Activated T-cell treated with anti-CD3 and anti-CD28 coated beads, Interleukin-2, amount 50 U/mL, for 24 hours (primary cell): ENCODE data around the gene PHF2.
A peak's percentile ranks its signal among the peaks of the same experiment; 100 is the strongest.
"Not testable (repeated sequence)": the region's sequence is repeated elsewhere in the genome, so short reads cannot be mapped to it uniquely, and the experiment has no call there.

Experiments
- DNase-seq: peaks from one replicate; pipeline ENCODE4 v3.0.0-alpha.2; 2020
- H3K27ac Mint-ChIP-seq: 2 replicates; pipeline ENCODE4 v1.8.0; 2020; ENCODE audit warnings: mild to moderate bottlenecking, mixed read lengths
- H3K27me3 Mint-ChIP-seq: 2 replicates; pipeline ENCODE4 v1.8.0; 2020; ENCODE audit warnings: mixed read lengths
- H3K36me3 Mint-ChIP-seq: 2 replicates; pipeline ENCODE4 v1.8.0; 2020; ENCODE audit warnings: low read depth, mixed read lengths
- H3K4me1 Mint-ChIP-seq: 2 replicates; pipeline ENCODE4 v1.8.0; 2020; ENCODE audit warnings: low read depth, mixed read lengths
- H3K4me3 Mint-ChIP-seq: 2 replicates; pipeline ENCODE4 v1.8.0; 2020; ENCODE audit warnings: mild to moderate bottlenecking, moderate library complexity, mixed read lengths
- H3K9me3 Mint-ChIP-seq: 2 replicates; pipeline ENCODE4 v1.8.0; 2020; ENCODE audit warnings: mixed read lengths

The PHF2 gene

DNA sequence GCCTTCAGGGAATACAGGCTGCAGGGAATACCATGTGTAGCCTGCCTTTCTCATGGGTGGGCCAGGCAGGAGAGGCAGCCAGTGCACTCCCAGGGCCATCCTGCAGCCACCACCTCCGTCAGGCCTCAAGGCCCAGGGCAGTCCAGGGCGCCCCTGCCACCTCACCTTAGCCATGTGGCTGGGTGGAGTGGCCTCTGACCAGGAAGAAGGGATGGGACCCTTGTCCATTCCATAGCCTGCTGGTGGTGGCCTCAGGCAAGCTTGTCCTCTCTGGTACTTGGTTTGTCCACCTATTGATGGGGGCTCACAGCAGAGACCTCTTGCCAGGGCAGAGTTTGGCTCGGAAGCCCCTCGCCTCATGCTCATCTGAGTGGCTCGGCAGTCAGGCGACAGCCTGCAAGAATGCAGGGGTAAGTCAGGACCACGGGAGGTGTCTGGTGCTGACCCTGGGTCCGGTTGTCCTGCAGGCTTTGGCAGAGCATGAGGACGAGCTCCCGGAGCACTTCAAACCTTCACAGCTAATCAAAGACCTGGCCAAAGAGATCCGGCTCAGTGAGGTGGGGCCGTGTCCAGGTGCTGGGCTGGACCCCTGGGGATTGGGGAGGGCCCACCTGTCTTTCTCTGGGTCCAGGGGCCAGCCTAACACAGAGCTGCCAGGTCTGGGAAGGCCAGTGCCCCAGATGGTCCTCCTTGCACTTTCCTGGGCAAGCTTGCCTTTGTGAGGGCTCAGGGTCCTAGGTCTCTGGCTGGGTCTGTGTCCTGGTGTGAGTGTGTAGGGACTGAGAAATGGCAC, 82.9 kb downstream of the PHF2 start:
- Mint-ChIP-seq H3K4me1 (no peaks in the 10 kb centered on the region), H3K27ac (no peak overlapping the region), H3K36me3 (peaks cover 38% of the 10 kb centered on the region), H3K9me3 (no peaks in the 10 kb centered on the region), H3K4me3 (no peak overlapping the region), H3K27me3 (no peaks in the 10 kb centered on the region)
- DNase-seq = no peak

GRCh38 chr9:93659837-93660177, 83.4 kb downstream of the PHF2 start:
- Mint-ChIP-seq H3K4me3 (no peak overlapping the region), H3K4me1 (no peaks in the 10 kb centered on the region), H3K27ac (no peak overlapping the region), H3K9me3 (no peaks in the 10 kb centered on the region), H3K27me3 (no peaks in the 10 kb centered on the region), H3K36me3 (peaks cover 32% of the 10 kb centered on the region)
- no peak for DNase-seq

DNA sequence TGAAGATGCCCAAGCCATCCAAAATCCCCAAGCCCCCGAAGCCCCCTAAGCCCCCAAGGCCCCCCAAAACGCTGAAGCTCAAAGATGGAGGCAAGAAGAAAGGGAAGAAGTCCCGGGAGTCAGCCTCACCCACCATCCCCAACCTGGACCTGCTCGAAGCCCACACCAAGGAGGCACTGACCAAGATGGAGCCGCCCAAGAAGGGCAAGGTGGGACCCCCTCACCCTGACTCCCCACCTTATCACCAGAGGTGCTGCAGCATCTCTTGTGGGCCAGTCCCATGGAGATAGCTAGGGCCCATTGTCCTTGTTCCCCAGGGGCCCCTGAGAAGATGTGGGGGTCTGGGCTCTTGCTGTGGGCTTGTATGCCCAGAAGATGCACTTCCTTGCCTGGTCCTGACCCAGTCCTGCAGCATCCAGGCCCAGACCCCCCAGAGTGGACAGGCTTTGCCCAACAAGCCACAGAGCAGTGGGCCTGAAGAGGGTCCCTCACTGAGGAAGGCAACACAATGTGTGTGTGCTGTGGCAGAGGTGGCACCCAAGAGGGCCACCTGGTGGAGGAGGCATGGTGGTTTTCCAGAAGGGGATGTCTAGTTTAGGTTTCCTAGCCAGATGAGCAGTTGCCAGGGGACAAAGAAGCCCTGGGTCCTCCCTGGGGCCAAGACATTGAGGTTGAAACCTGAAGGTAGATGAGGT, 84.1 kb downstream of the PHF2 start:
- DNase-seq = no peak
- Mint-ChIP-seq H3K4me1 (no peaks in the 10 kb centered on the region), H3K27ac (no peak overlapping the region), H3K27me3 (no peaks in the 10 kb centered on the region), H3K36me3 (peaks cover 26% of the 10 kb centered on the region), H3K4me3 (no peak overlapping the region), H3K9me3 (no peaks in the 10 kb centered on the region)

DNA sequence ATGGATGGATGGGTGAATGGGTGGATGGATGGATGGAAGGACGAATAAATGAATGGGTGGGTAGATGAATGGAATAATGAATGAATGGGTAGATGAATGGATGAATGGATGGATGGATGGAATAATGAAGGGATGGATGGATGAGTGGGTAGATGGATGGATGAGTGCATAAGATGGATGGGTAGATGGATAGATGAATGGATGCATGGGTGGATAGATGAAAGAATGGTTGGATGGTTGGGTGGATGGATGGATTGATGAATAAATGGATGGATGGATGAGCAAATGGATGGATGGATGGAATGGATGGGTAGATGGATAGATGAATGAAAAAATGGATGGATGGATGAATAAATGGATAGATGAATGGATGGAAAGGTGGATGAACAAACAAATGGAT, 85.2 kb downstream of the PHF2 start:
- no peaks in the 10 kb centered on the region for H3K4me1 Mint-ChIP-seq
- peaks cover 32% of the 10 kb centered on the region for H3K36me3 Mint-ChIP-seq
- no peaks in the 10 kb centered on the region for H3K27me3 Mint-ChIP-seq
- H3K27ac Mint-ChIP-seq = no peak overlapping the region
- H3K4me3 Mint-ChIP-seq = no peak overlapping the region
- no peaks in the 10 kb centered on the region for H3K9me3 Mint-ChIP-seq
- no peak for DNase-seq

- no peaks in the 10 kb centered on the region for H3K4me1 Mint-ChIP-seq
Observed at GRCh38 chr9:93662016-93662638, 85.7 kb downstream of the PHF2 start.

DNA sequence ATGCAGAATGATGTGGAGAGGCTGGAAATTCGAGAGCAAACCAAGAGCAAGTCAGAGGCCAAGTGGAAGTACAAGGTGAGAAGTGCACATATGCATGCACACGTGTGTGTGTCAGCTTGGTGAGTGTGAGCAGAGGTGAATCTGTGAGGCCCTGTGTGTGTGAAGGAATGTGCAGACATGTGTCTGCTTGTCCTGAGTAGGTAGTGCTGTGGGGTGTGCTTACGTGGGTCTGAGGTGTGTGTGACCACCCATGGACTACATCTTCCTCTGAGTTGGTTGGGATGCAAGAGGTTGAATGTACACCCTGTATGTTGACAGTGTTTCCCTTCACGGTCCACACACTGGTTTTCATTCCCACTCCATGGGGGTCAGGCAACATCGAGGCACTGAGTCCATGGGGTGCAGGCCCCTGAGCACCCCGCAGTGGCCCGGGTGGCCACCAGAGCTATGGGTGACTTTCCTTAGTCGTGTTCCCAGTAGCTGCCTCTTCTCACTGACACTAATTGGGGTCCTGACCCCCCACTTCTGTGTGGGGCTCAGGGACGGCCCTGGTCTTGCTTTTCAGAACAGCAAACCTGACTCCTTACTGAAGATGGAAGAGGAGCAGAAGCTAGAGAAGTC, 86.7 kb downstream of the PHF2 start:
- no peaks in the 10 kb centered on the region for H3K9me3 Mint-ChIP-seq
- H3K36me3 Mint-ChIP-seq = peaks cover 27% of the 10 kb centered on the region
- no peak overlapping the region for H3K4me3 Mint-ChIP-seq
- no peak for DNase-seq
- H3K27me3 Mint-ChIP-seq = no peaks in the 10 kb centered on the region
- H3K27ac Mint-ChIP-seq = no peak overlapping the region
- no peaks in the 10 kb centered on the region for H3K4me1 Mint-ChIP-seq

More at GRCh38 chr9:93662016-93662638, 85.7 kb downstream of the PHF2 start:
- no peak overlapping the region for H3K27ac Mint-ChIP-seq
- H3K27me3 Mint-ChIP-seq = no peaks in the 10 kb centered on the region
- no peak overlapping the region for H3K4me3 Mint-ChIP-seq
- peaks cover 28% of the 10 kb centered on the region for H3K36me3 Mint-ChIP-seq
- no peaks in the 10 kb centered on the region for H3K9me3 Mint-ChIP-seq
- DNase-seq = no peak

DNA sequence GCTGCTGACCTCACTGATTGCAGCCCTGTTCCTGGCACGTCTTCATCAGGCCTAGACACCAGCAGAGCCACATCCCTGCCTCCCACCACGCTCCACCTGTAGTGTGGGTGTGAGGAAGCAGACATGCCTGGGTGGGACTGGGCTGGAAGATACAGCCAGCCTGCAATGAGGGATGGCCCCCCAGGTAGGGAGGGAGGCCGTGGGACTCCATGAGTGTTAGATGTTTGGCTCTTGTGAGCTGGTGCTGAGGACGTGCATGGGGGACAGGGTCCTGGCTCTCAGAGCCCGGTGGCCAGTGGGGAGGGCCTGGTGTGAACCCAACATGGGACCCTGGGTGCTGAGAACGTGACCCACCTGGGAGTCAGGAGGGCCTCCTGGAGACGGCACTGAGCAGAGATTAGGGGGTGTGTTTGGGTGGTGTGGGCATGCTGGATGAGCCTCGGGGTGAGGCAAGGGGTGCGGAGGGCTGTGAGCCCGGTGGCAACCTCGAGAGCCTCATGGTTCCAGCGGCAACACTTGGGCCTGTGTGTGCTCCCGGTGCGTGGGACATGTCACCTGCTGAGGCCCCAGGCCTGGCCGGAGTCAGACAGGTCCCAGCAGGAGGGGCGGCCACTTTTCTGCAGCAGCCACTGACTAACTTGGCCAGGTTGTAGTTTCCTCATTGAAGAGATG, 87.6 kb downstream of the PHF2 start:
- no peaks in the 10 kb centered on the region for H3K4me1 Mint-ChIP-seq
- H3K4me3 Mint-ChIP-seq = no peak overlapping the region
- peaks cover 23% of the 10 kb centered on the region for H3K36me3 Mint-ChIP-seq
- no peak for DNase-seq
- no peaks in the 10 kb centered on the region for H3K9me3 Mint-ChIP-seq
- no peak overlapping the region for H3K27ac Mint-ChIP-seq
- H3K27me3 Mint-ChIP-seq = no peaks in the 10 kb centered on the region

- H3K36me3 Mint-ChIP-seq = peaks cover 23% of the 10 kb centered on the region
- H3K4me3 Mint-ChIP-seq = no peak overlapping the region
- no peak for DNase-seq
- no peaks in the 10 kb centered on the region for H3K4me1 Mint-ChIP-seq
- no peak overlapping the region for H3K27ac Mint-ChIP-seq
- no peaks in the 10 kb centered on the region for H3K9me3 Mint-ChIP-seq
- no peaks in the 10 kb centered on the region for H3K27me3 Mint-ChIP-seq
Observed at GRCh38 chr9:93664549-93665120, 88.3 kb downstream of the PHF2 start.

DNA sequence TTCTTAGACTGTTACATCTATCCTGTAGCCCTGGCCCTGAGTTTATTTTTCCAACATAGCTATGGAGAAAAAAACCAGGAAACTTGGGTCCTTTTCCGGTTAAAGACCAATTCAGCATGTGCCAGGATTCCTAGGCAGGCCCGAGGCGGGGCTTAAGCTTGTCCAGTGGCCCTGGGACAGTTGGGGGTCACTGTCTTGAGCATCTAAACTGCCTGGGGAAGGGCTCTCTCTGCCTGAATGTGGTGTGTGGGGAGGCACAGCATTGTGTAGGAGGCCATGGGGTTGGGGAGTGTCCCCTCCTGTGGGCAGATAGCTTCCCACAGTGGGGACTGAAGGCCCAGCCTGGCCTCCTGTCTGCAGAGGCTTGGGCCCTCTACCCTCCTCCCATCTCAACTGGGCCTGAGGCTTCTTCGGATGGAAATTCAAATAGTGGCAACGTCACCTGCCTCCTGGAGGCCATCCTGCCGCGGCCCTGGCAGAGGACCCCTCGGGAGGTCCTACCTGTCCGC, 88.8 kb downstream of the PHF2 start:
- H3K4me3 Mint-ChIP-seq = no peak overlapping the region
- no peak overlapping the region for H3K27ac Mint-ChIP-seq
- H3K4me1 Mint-ChIP-seq = no peaks in the 10 kb centered on the region
- H3K27me3 Mint-ChIP-seq = no peaks in the 10 kb centered on the region
- H3K36me3 Mint-ChIP-seq = peaks cover 23% of the 10 kb centered on the region
- H3K9me3 Mint-ChIP-seq = no peaks in the 10 kb centered on the region
- no peak for DNase-seq

DNA sequence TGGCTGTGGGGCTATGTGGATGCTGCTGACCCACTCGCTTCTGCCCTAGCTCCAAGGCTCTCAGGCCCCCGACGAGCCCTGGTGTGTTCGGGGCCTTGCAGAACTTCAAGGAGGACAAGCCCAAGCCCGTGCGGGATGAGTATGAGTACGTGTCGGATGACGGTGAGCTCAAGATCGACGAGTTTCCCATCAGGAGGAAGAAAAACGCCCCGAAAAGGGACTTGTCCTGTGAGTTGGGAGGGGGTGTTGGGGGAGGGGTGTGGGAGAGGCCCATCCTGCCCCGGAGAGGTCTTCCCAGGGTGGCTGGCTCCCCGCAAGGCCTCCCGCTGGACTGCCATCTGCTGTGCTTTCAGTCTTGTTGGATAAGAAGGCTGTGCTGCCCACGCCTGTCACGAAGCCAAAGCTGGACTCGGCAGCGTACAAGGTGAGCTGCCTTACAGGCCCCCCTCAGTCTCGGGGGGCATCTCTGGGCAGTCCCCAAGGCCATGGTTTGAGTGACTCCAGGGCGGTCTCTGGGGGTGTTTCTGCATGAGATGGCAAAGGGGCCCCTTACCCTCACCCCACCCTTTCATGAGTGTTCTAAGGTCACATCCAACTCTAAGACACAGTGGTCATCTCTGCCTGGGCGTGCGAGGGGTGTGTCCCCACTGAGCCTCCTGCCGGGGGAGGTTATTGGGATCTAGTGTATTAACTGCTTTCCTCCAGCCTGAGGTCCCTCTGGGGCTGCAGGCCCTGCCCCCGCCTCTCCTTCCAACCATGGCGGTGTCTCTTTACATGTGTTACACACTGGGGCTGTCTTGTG, 89.5 kb downstream of the PHF2 start:
- DNase-seq = no peak
- no peaks in the 10 kb centered on the region for H3K4me1 Mint-ChIP-seq
- no peaks in the 10 kb centered on the region for H3K27me3 Mint-ChIP-seq
- H3K4me3 Mint-ChIP-seq = no peak overlapping the region
- H3K36me3 Mint-ChIP-seq = peaks cover 26% of the 10 kb centered on the region
- H3K9me3 Mint-ChIP-seq = no peaks in the 10 kb centered on the region
- no peak overlapping the region for H3K27ac Mint-ChIP-seq

DNA sequence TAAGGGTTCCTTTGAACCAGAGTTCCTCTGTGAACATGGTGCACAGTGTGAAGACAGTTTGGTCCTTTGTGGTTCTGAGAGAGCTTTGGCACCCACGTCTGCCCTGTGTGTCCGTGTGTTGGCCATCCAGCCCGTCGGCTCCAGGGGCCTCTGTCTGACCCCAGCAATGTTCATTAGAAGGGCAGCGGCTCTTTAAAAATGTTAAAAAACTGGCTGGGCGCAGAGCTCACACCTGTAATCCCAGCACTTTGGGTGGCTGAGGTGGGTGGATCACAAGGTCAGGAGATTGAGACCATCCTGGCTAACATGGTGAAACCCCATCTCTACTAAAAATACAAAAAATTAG, 90.0 kb downstream of the PHF2 start:
- H3K27me3 Mint-ChIP-seq, H3K4me1 Mint-ChIP-seq: not testable (repeated sequence)

DNA sequence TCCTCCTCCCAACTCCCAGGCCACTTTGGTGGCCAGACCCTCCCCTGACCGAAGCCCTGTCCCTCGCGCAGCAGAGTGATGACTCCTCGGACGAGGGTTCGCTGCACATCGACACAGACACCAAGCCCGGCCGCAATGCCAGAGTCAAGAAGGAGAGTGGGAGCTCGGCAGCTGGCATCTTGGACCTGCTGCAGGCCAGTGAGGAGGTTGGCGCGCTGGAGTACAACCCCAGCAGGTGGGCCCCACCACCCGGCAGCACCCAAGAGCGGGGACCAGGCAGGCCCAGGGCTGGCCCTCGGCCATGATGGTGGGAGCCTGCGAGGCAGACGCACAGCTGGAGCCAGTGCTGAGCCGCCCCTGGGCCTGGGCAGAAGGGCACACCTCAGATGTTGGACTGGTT, 90.6 kb downstream of the PHF2 start:
- Mint-ChIP-seq H3K9me3 (no peaks in the 10 kb centered on the region), H3K27me3 (no peaks in the 10 kb centered on the region), H3K27ac (no peak overlapping the region), H3K4me1 (no peaks in the 10 kb centered on the region), H3K36me3 (peaks cover 26% of the 10 kb centered on the region), H3K4me3 (no peak overlapping the region)
- DNase-seq = no peak

More for the DNA sequence above, 90.0 kb downstream of the PHF2 start:
- H3K9me3 Mint-ChIP-seq, H3K27ac Mint-ChIP-seq, H3K4me3 Mint-ChIP-seq: not testable (repeated sequence)
- peak; percentile 23 for DNase-seq
- peaks cover 26% of the 10 kb centered on the region for H3K36me3 Mint-ChIP-seq

DNA sequence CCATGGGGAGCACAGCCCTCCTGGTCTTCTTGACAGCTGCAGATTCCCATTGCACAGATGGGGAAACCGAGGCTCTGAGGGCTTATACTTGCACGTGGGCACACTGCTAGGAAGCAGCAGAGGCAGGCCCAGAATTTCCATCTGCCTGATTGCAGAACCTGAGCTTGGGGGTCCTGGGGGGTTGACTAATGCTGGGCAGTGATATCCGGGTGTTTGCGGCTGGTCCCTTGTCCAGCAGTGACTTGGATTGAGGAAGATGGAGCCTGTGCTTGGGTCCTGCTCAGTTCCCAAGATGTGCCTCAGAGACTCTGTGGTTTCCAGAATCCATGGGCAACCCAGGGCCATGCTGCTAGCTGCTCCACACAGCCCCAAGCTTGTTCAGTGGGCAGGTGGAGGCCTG, 91.2 kb downstream of the PHF2 start:
- Mint-ChIP-seq H3K4me1 (no peaks in the 10 kb centered on the region), H3K36me3 (peaks cover 26% of the 10 kb centered on the region), H3K27me3 (no peaks in the 10 kb centered on the region), H3K4me3 (no peak overlapping the region), H3K27ac (no peak overlapping the region), H3K9me3 (no peaks in the 10 kb centered on the region)
- DNase-seq = no peak
